ENCODE measurements around the gene MRPS18B.
A peak's percentile ranks its signal among the peaks of the same experiment; 100 is the strongest.
"Not testable (repeated sequence)": the region's sequence is repeated elsewhere in the genome, so short reads cannot be mapped to it uniquely, and the experiment has no call there.

Gene MRPS18B

DNA sequence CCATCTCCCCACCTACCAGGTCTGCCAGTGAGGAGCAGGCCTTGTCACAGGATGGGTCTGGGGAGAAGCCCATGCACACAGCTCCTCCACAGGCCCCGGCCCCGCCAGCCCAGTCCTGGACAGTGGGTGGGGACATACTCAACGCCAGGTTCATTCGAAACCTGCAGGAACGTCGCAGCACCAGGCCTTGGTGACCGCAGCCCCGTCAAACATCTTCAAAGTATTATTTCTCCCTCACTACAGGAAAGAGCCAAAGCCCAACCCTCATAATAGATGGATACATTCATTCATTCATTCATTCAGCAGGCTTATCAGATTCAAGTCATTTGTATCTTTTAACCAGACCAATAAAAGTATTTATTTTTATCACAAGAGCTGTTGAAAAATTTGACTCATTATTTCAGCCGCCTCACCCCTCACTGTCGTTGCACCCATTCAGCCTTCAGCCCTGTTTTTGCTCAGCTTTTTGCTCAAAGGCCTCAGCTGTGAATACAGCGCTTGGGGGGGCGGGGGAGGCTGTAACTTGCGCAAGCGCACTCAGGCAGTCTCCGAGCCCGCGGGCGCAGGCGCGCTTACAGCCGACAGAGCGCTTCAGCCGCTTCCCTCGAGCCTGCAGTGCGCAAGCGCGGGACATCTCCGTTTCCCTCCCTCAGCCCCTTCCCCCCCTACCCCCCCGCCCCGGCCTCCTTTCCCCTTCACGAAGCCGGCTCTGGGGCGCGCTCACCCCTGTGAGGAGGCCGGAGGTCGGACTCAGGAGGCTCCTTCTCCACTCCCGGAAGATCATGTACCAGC is 29.0 kb downstream of the MRPS18B start, which contains the start of gene C6orf136:
TSS of gene C6orf136 (plus strand) at position 684 of the 792 bp plus-strand sequence. CDS start at position 783, 99 bp downstream.
- peak within 1 kb of the TSS; percentile 85 for H3K9ac ChIP-seq (ENCODE audit: low read length)
- H3K4me1 ChIP-seq (ENCODE audit: insufficient read depth, low read length), result peaks cover 14% of the 10 kb centered on the region
- peaks cover 17% of the 10 kb centered on the region for H3K36me3 ChIP-seq (ENCODE audit: insufficient read depth, low read length)
- peak within 1 kb of the TSS; percentile 72 to 86 for H3K4me3 ChIP-seq (ENCODE audit: low read depth in 1 of 2, low read length in 2 of 2)
- no peaks in the 10 kb centered on the region for H3K27me3 ChIP-seq (ENCODE audit: control insufficient read depth in 1 of 2, insufficient read depth in 2 of 2, low read length in 2 of 2)
- H3K9me3 ChIP-seq (ENCODE audit: low read length), result no peaks in the 10 kb centered on the region
- H3K27ac ChIP-seq (ENCODE audit: low read depth, low read length), result peak within 1 kb of the TSS; percentile 98

DNA sequence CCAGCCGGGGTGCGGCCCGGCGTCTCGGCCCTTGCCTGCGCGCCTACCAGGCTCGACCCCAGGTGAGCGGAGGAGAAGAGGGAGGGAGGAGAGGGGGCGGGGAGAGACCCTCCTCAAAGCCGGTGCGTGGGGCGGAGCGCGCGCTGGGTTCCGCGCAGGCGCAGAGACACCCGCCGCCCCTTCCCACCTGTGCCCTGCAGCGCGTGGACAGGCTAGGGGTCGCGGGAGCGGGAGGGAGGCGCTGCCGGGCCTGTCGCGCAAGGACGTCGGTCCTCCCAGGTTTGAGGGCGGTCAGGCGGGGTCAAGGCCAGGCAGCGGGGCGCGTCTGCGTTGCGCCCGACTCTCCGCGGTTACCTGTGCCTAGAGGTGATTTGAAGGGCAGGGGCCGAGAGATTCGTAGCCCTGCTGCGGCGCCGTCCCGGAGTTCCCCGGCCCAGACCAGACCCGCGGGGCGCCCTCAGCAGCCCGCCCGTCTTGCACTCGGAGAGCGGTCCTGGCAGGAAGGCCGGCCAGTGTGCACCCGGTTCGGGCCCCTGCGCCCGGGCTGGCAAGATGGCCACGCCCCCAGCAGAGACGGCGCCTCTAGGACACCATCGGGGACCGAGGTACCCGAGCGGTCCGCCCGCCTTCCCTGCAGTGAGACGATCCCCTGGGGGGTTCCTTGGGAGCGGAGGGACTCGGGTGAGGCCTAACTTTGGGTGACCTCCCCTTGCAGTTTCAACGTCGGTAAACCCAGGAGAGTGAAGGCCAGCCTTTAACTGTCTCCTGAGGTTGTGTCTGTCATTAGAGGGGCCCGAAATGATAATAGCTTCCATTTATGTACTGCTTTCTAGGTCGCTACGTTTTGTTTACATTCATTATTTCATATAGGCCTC is 29.8 kb downstream of the MRPS18B start:
- Histone ChIP-seq H3K36me3 (ENCODE audit: insufficient read depth, low read length) (peaks cover 21% of the 10 kb centered on the region), H3K9me3 (ENCODE audit: low read length) (no peaks in the 10 kb centered on the region), H3K4me1 (ENCODE audit: insufficient read depth, low read length) (peaks cover 14% of the 10 kb centered on the region), H3K4me3 (ENCODE audit: low read depth in 1 of 2, low read length in 2 of 2) (peak overlapping the region; percentile 72 to 86), H3K27me3 (ENCODE audit: control insufficient read depth in 1 of 2, insufficient read depth in 2 of 2, low read length in 2 of 2) (no peaks in the 10 kb centered on the region), H3K27ac (ENCODE audit: low read depth, low read length) (peak overlapping the region; percentile 98), H3K9ac (ENCODE audit: low read length) (peak overlapping the region; percentile 85)

- H3K27ac ChIP-seq (ENCODE audit: low read depth, low read length), result no peak overlapping the region
- no peak overlapping the region for H3K4me3 ChIP-seq (ENCODE audit: low read depth in 1 of 2, low read length in 2 of 2)
- H3K27me3 ChIP-seq (ENCODE audit: control insufficient read depth in 1 of 2, insufficient read depth in 2 of 2, low read length in 2 of 2), result no peaks in the 10 kb centered on the region
- H3K4me1 ChIP-seq (ENCODE audit: insufficient read depth, low read length), result peaks cover 13% of the 10 kb centered on the region
- no peaks in the 10 kb centered on the region for H3K9me3 ChIP-seq (ENCODE audit: low read length)
- H3K36me3 ChIP-seq (ENCODE audit: insufficient read depth, low read length), result peaks cover 56% of the 10 kb centered on the region
- no peak overlapping the region for H3K9ac ChIP-seq (ENCODE audit: low read length)
Measured at GRCh38 chr6:30651143-30651542, 33.5 kb downstream of the MRPS18B start.

- Histone ChIP-seq H3K4me1 (ENCODE audit: insufficient read depth, low read length) (no peaks in the 10 kb centered on the region), H3K4me3 (ENCODE audit: low read depth in 1 of 2, low read length in 2 of 2) (no peak overlapping the region), H3K36me3 (ENCODE audit: insufficient read depth, low read length) (peaks cover 88% of the 10 kb centered on the region), H3K27ac (ENCODE audit: low read depth, low read length) (no peak overlapping the region), H3K9ac (ENCODE audit: low read length) (no peak overlapping the region), H3K27me3 (ENCODE audit: control insufficient read depth in 1 of 2, insufficient read depth in 2 of 2, low read length in 2 of 2) (no peaks in the 10 kb centered on the region), H3K9me3 (ENCODE audit: low read length) (no peaks in the 10 kb centered on the region)
Measured at GRCh38 chr6:30654798-30655742, 37.4 kb downstream of the MRPS18B start.

DNA sequence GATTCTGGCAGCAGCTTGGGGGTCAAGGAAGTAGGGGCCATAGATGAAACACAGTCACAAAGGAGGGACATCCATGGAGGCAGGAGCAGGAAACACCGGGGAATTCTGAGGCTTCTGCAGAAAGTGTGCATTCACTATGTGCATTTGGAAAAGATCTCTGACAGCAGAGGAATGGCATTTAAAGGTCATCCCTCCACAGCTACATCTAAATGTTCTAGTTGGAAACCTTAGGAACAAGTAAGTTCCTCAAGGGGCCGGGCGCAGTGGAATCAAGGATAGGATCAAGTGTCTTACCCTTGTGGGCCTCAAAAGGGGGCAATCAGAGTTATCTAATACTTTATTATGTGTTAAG is 38.1 kb downstream of the MRPS18B start:
- no peak overlapping the region for H3K4me3 ChIP-seq (ENCODE audit: low read depth in 1 of 2, low read length in 2 of 2)
- no peak overlapping the region for H3K9ac ChIP-seq (ENCODE audit: low read length)
- no peak overlapping the region for H3K27ac ChIP-seq (ENCODE audit: low read depth, low read length)
- no peaks in the 10 kb centered on the region for H3K9me3 ChIP-seq (ENCODE audit: low read length)
- H3K36me3 ChIP-seq (ENCODE audit: insufficient read depth, low read length), result peaks cover 92% of the 10 kb centered on the region
- H3K27me3 ChIP-seq (ENCODE audit: control insufficient read depth in 1 of 2, insufficient read depth in 2 of 2, low read length in 2 of 2), result no peaks in the 10 kb centered on the region
- H3K4me1 ChIP-seq (ENCODE audit: insufficient read depth, low read length), result no peaks in the 10 kb centered on the region

GRCh38 chr6:30656513-30656912 is 38.9 kb downstream of the MRPS18B start:
- no peak overlapping the region for H3K27ac ChIP-seq (ENCODE audit: low read depth, low read length)
- H3K9ac ChIP-seq (ENCODE audit: low read length), result no peak overlapping the region
- H3K36me3 ChIP-seq (ENCODE audit: insufficient read depth, low read length), result peaks cover 86% of the 10 kb centered on the region
- no peaks in the 10 kb centered on the region for H3K27me3 ChIP-seq (ENCODE audit: control insufficient read depth in 1 of 2, insufficient read depth in 2 of 2, low read length in 2 of 2)
- no peak overlapping the region for H3K4me3 ChIP-seq (ENCODE audit: low read depth in 1 of 2, low read length in 2 of 2)
- no peaks in the 10 kb centered on the region for H3K4me1 ChIP-seq (ENCODE audit: insufficient read depth, low read length)
- no peaks in the 10 kb centered on the region for H3K9me3 ChIP-seq (ENCODE audit: low read length)

- H3K4me3 ChIP-seq (ENCODE audit: low read depth in 1 of 2, low read length in 2 of 2), result no peak overlapping the region
- no peaks in the 10 kb centered on the region for H3K4me1 ChIP-seq (ENCODE audit: insufficient read depth, low read length)
- H3K27ac ChIP-seq (ENCODE audit: low read depth, low read length), result no peak overlapping the region
- H3K9ac ChIP-seq (ENCODE audit: low read length), result no peak overlapping the region
- H3K36me3 ChIP-seq (ENCODE audit: insufficient read depth, low read length), result peaks cover 86% of the 10 kb centered on the region
- no peaks in the 10 kb centered on the region for H3K9me3 ChIP-seq (ENCODE audit: low read length)
- no peaks in the 10 kb centered on the region for H3K27me3 ChIP-seq (ENCODE audit: control insufficient read depth in 1 of 2, insufficient read depth in 2 of 2, low read length in 2 of 2)
Measured at GRCh38 chr6:30657454-30657853, 39.8 kb downstream of the MRPS18B start.

GRCh38 chr6:30657922-30658321 is 40.3 kb downstream of the MRPS18B start:
- not testable (repeated sequence) for H3K27me3 ChIP-seq (ENCODE audit: control insufficient read depth in 1 of 2, insufficient read depth in 2 of 2, low read length in 2 of 2); H3K27ac ChIP-seq (ENCODE audit: low read depth, low read length); H3K4me1 ChIP-seq (ENCODE audit: insufficient read depth, low read length); H3K9ac ChIP-seq (ENCODE audit: low read length); H3K4me3 ChIP-seq (ENCODE audit: low read depth in 1 of 2, low read length in 2 of 2); H3K9me3 ChIP-seq (ENCODE audit: low read length)
- H3K36me3 ChIP-seq (ENCODE audit: insufficient read depth, low read length), result peaks cover 87% of the 10 kb centered on the region

DNA sequence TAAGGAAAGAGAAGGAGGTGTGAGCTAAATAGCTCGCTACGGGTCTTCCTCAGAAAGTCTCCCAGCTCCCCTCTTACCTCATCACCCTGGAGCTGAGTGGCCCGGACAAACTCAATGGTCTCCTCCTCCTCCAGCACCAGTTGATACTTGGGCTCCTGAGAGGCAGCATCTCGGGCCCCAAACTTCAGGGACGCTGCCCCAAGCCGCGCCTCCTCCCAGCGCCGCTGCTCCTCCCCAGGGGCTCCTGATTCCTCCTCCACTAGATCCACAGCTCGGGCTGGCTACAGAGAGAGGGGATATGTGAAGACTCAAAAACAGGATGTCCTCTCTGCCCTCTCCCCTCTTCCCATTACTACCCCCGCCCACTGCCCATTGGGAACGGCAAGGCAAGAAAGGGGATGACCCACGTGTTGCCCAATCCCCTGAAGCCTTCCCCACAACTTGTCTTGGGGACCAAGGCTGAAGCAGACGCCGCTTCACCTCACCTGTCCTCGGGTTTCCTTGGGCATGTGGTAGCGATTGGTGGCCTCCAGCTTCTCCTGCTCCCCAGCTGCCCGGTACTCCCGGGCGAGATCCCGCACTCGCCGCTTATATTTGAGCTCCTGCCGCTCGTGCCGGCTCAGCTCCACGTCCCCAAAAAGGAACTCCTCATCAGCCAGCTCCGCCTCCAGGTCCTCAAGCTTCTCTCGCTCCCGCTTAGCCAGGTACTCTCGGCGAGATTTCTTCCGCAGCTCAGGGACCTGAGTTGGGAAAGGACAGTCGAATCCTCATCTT is 47.5 kb downstream of the MRPS18B start:
- H3K4me1 ChIP-seq (ENCODE audit: insufficient read depth, low read length), result no peaks in the 10 kb centered on the region
- H3K36me3 ChIP-seq (ENCODE audit: insufficient read depth, low read length), result peaks cover 63% of the 10 kb centered on the region
- no peak overlapping the region for H3K9ac ChIP-seq (ENCODE audit: low read length)
- no peaks in the 10 kb centered on the region for H3K27me3 ChIP-seq (ENCODE audit: control insufficient read depth in 1 of 2, insufficient read depth in 2 of 2, low read length in 2 of 2)
- H3K9me3 ChIP-seq (ENCODE audit: low read length), result no peaks in the 10 kb centered on the region
- no peak overlapping the region for H3K27ac ChIP-seq (ENCODE audit: low read depth, low read length)
- no peak overlapping the region for H3K4me3 ChIP-seq (ENCODE audit: low read depth in 1 of 2, low read length in 2 of 2)

GRCh38 chr6:30666300-30666699 is 48.7 kb downstream of the MRPS18B start:
- not testable (repeated sequence) for H3K27me3 ChIP-seq (ENCODE audit: control insufficient read depth in 1 of 2, insufficient read depth in 2 of 2, low read length in 2 of 2); H3K4me3 ChIP-seq (ENCODE audit: low read depth in 1 of 2, low read length in 2 of 2); H3K9ac ChIP-seq (ENCODE audit: low read length); H3K27ac ChIP-seq (ENCODE audit: low read depth, low read length); H3K9me3 ChIP-seq (ENCODE audit: low read length); H3K4me1 ChIP-seq (ENCODE audit: insufficient read depth, low read length)
- H3K36me3 ChIP-seq (ENCODE audit: insufficient read depth, low read length), result peaks cover 70% of the 10 kb centered on the region

Measured in muscle layer of colon (tissue), 2 donors.